Measurements from ENCODE around the gene CDC14B.

Gene CDC14B

DNA sequence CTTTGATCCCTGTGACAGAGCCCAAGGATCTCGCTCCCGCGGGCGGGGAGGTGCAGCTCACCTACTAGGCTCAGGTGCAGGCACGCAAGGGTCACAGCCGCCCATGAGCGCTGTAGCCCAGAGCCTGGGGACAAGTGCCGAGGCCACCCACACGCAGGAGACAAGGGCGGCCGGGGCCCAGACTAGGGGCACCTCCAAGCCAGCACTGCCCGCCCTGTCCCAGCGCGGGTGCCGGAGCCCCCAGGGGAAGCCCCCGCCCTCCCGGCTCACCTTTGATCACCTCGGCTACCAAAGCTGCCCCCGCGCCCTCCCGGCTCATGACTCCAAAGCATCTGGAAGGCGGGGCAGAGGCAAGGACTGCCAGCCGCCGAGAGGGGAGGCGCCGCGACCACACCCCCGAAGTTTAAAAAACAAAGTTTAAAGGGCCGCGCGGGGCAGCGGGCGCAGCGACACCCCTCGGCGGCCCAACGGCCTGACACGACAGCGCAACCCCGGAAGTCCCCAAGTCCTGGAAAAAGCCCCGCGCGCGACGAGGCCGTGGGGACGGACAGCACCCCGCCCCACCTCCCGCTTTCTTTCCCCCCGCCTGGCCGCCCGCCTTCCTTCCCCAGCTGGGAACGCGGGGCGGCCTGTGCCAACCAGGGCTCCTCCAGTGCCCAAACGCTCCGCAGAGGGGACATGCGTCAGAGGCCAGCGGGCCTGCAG is 53.0 kb downstream of the CDC14B start:
- peak overlapping the region; percentile 87 for H3K4me3 ChIP-seq
- no peaks in the 10 kb centered on the region for H3K9me3 ChIP-seq (ENCODE audit: low read depth, low read length)
- H3K27ac ChIP-seq = no peak overlapping the region
- H3K36me3 ChIP-seq (ENCODE audit: insufficient read depth, low read length) = no peaks in the 10 kb centered on the region; the same call in 1 of the 2 replicates
- no peak for DNase-seq (ENCODE audit: low read depth, low spot score)
- H3K9ac ChIP-seq (ENCODE audit: insufficient read length) = peak overlapping the region; percentile 71
- TF ChIP-seq FOXP2 (optimal IDR thresholded peaks at IDR 0.05; ENCODE audit: control extremely low read depth, extremely low read length, insufficient read depth) (no peak), EZH2 (IDR thresholded peaks at IDR 0.05) (no peak), POLR2AphosphoS5 (IDR thresholded peaks at IDR 0.05; ENCODE audit: borderline replicate concordance, low read depth, low read length) (no peak)

DNA sequence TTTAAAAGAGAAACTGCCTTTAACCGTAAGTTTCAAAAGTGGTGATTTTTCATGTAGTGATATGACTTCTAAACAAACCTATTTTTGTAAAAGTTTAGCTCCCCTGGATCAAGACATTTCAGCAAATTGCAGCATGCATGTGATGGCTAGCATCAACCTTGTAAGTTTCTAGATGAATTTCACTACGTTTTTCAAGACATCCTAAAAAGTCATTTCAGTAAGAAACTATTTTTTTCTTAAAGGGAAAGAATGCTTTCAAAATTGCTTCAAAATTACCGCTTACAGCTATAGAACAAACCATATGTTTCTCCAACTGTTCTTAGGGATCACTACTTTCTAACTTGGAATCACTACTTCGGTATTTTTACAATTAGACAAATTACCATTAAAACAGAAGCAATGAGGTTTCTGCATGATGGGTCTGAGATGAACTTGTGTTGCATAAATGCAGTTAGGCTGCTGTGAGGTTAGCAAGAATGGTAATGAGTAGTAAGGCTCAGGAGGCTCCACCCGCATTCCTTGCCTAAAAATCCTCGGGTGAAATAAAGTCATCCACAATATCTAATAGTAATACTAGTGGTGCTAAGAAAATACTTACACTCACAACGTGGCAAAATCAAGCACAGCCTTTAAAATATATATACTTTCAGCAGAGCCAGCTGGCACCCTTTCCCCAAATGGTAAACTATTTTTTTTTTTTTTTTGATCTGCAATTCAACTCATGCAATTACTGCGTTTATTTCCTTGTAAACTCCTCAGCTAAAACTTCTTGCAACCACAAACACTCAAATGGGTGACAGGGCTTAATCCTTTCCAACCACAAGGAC is 53.8 kb downstream of the CDC14B start:
- TF ChIP-seq FOXP2 (optimal IDR thresholded peaks at IDR 0.05; ENCODE audit: control extremely low read depth, extremely low read length, insufficient read depth) = no peak
- no peak for TF ChIP-seq EZH2 (IDR thresholded peaks at IDR 0.05)
- no peak for TF ChIP-seq POLR2AphosphoS5 (IDR thresholded peaks at IDR 0.05; ENCODE audit: borderline replicate concordance, low read depth, low read length)
- no peaks in the 10 kb centered on the region; the same call in 1 of the 2 replicates for H3K36me3 ChIP-seq (ENCODE audit: insufficient read depth, low read length)
- H3K27ac ChIP-seq = peak overlapping the region; percentile 22; the same call in 1 of the 2 replicates
- no peaks in the 10 kb centered on the region for H3K9me3 ChIP-seq (ENCODE audit: low read depth, low read length)
- no peak for DNase-seq (ENCODE audit: low read depth, low spot score)
- H3K9ac ChIP-seq (ENCODE audit: insufficient read length) = peak overlapping the region; percentile 71
- H3K4me3 ChIP-seq = peak overlapping the region; percentile 87

DNA sequence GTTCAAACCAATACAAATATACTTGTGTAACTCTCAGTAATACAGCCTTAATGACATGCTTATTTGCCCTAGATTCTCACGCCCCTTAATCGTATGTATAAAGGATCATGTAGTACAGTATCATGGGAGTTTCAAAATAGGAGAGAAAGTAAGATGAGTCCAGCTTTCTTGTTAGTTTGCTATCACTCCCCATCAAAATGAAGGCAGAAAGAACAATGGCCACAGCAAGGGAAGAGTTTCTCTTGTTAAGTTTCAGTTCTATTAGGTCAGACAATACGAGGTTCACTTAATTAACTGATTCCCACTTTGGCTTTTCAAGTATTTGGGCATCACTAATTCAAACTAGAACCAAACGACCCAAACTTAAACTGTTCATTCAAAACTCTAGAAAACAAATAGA is 55.4 kb downstream of the CDC14B start:
- no peak for DNase-seq (ENCODE audit: low read depth, low spot score)
- Histone ChIP-seq H3K36me3 (ENCODE audit: insufficient read depth, low read length) (no peaks in the 10 kb centered on the region; the same call in 1 of the 2 replicates), H3K4me3 (no peak overlapping the region), H3K9ac (ENCODE audit: insufficient read length) (no peak overlapping the region), H3K9me3 (ENCODE audit: low read depth, low read length) (no peaks in the 10 kb centered on the region), H3K27ac (no peak overlapping the region)
- TF ChIP-seq FOXP2 (optimal IDR thresholded peaks at IDR 0.05; ENCODE audit: control extremely low read depth, extremely low read length, insufficient read depth) (no peak), EZH2 (IDR thresholded peaks at IDR 0.05) (no peak)

DNA sequence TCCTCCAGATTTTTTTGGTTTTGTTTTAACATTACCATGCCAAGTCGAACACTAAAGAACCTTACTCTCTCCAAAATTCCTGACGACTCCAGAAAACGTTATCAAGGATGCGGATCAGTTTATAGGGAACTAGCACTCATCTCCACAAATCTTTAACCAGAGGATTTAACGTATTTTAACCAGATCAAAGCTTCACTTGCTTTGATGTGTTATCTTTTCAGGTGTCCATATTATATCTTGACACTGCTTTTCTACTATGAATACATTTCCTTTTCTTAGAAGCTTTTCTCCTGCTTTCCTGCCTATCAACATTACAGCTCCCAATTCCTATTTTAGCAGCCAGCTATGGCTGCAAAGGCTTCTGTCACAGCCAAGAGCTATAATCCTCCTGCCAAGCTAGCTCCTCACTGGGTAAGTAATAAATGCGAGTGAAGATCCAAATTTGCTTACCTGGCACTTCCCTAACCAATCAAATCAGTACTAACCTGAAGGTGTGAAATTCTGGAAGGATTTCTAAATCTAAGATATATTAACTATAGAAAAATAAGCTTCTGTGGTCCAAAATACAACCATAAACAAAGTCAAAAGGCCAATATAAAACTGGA is 60.2 kb downstream of the CDC14B start:
- Histone ChIP-seq H3K9ac (ENCODE audit: insufficient read length) (no peak overlapping the region), H3K36me3 (ENCODE audit: insufficient read depth, low read length) (no peaks in the 10 kb centered on the region; the same call in 1 of the 2 replicates), H3K9me3 (ENCODE audit: low read depth, low read length) (no peaks in the 10 kb centered on the region), H3K27ac (peak overlapping the region; percentile 26; the same call in 1 of the 2 replicates), H3K4me3 (no peak overlapping the region)
- DNase-seq (ENCODE audit: low read depth, low spot score) = no peak
- TF ChIP-seq EZH2 (IDR thresholded peaks at IDR 0.05) (no peak), POLR2AphosphoS5 (IDR thresholded peaks at IDR 0.05; ENCODE audit: borderline replicate concordance, low read depth, low read length) (no peak), FOXP2 (optimal IDR thresholded peaks at IDR 0.05; ENCODE audit: control extremely low read depth, extremely low read length, insufficient read depth) (no peak)

DNA sequence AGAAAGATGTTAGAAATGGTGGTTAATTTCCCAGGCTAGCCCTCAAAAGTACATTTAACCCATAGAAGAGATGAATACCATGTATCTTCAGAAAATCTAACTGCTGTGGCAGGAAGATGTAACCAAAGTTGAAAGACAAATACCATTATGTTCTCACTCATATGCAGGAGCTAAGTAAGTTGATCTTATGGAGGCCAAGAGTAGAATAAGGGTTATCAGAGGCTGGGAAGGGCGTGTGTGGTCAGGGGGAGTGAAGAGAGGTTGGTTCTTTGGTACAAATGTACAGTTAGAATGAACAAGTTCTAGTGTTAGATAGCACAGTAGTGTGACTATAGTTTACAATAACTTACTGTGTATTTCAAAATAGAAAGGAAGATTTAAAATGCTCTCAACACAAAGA is 61.7 kb downstream of the CDC14B start:
- Histone ChIP-seq H3K36me3 (ENCODE audit: insufficient read depth, low read length) (no peaks in the 10 kb centered on the region; the same call in 1 of the 2 replicates), H3K9me3 (ENCODE audit: low read depth, low read length) (no peaks in the 10 kb centered on the region), H3K4me3 (no peak overlapping the region), H3K27ac (peak overlapping the region; percentile 10; the same call in 1 of the 2 replicates), H3K9ac (ENCODE audit: insufficient read length) (no peak overlapping the region)
- no peak for DNase-seq (ENCODE audit: low read depth, low spot score)
- no peak for TF ChIP-seq EZH2 (IDR thresholded peaks at IDR 0.05)
- no peak for TF ChIP-seq POLR2AphosphoS5 (IDR thresholded peaks at IDR 0.05; ENCODE audit: borderline replicate concordance, low read depth, low read length)
- TF ChIP-seq FOXP2 (optimal IDR thresholded peaks at IDR 0.05; ENCODE audit: control extremely low read depth, extremely low read length, insufficient read depth) = no peak

DNA sequence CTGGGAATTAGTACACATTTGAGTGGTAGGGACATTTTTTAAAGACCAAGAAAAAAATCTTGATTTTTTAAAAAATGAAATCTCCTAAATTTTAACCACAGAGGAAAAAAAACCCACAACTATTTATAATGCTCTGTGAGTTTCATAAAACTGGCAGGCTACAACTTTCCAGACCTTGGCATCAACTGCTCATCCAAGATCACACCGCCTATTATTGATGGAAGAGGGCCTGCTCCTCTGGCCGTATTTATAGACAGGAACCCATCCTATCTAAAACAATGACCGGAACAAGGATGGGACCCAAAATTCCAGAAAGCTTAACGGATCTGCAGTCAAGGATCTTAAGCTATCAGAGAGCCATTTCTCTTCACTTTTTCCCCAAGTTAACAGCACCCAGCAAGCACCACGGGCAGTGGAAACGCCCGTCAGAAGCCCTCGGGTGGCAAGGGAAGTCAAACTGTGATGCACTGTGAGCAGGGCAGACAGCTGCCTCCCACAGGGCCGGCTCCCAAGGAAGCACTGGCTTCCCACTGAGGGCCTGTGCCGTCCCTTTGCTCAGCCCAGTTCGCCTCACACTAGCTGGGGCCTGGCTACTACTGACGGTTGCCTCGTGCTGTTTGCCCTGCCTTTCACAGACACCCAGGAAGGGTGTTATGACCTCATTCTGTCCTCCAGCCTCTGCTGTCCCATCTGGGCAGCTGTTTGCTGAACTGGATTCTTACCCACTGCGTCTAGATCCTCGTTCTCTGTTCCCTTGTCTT is 62.8 kb downstream of the CDC14B start:
- Histone ChIP-seq H3K27ac (no peak overlapping the region), H3K36me3 (ENCODE audit: insufficient read depth, low read length) (no peaks in the 10 kb centered on the region; the same call in 1 of the 2 replicates), H3K4me3 (no peak overlapping the region), H3K9me3 (ENCODE audit: low read depth, low read length) (no peaks in the 10 kb centered on the region), H3K9ac (ENCODE audit: insufficient read length) (peak overlapping the region; percentile 7)
- no peak for DNase-seq (ENCODE audit: low read depth, low spot score)
- TF ChIP-seq EZH2 (IDR thresholded peaks at IDR 0.05) (no peak), FOXP2 (optimal IDR thresholded peaks at IDR 0.05; ENCODE audit: control extremely low read depth, extremely low read length, insufficient read depth) (no peak), POLR2AphosphoS5 (IDR thresholded peaks at IDR 0.05; ENCODE audit: borderline replicate concordance, low read depth, low read length) (no peak)

DNA sequence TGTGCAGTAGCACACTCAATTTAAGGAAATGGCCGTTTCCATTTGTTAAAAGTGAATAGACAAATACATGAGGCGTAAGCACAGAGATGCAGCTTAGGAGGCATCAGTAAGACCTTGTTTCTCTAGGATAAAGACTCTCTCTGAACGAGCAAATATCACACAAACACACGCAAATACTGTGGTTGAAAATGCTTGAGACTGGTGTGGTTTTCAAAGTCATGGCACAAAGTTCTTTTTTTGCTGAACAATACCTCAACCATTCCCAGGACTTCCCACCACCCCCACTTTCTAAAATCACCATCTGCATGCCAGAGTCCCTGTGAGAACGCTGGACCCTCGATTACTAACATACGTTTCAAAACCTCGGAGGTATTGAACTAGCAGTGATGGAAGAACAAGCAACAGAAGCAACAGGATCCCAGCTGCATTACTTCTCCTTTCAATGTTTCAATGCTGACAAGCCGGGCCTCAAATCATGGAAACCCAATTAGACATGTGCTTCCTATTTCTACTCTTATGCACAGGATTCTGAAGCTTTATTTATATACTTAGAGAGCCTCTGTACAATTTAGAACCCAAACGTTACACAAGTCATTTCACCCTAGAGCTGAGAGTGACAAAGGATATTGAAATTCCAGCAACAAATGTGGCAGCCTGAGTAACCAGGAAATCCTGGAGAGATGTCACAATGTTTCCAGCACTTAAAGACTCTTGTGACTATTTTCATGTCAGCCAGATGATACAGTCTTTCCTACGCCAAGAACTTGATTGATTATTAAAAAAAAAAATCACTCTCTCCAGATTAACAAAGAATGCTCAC is 63.9 kb downstream of the CDC14B start:
- Histone ChIP-seq H3K27ac (peak overlapping the region; percentile 70; the same call in 1 of the 2 replicates), H3K4me3 (peak overlapping the region; percentile 34), H3K9ac (ENCODE audit: insufficient read length) (no peak overlapping the region), H3K36me3 (ENCODE audit: insufficient read depth, low read length) (no peaks in the 10 kb centered on the region), H3K9me3 (ENCODE audit: low read depth, low read length) (no peaks in the 10 kb centered on the region)
- DNase-seq (ENCODE audit: low read depth, low spot score) = no peak
- TF ChIP-seq EZH2 (IDR thresholded peaks at IDR 0.05) = no peak
- TF ChIP-seq POLR2AphosphoS5 (IDR thresholded peaks at IDR 0.05; ENCODE audit: borderline replicate concordance, low read depth, low read length) = no peak
- no peak for TF ChIP-seq FOXP2 (optimal IDR thresholded peaks at IDR 0.05; ENCODE audit: control extremely low read depth, extremely low read length, insufficient read depth)

Measured in SK-N-MC (cell line).